SK-N-SH treated with all-trans-retinoic acid at 6 μM for 48 hours (cell line): ENCODE data around the gene TMEM178B.

Experiments
- ATAC-seq: fragments of 200-7000 bp; cut with Tn5 transposase; 3 replicates; pipeline ENCODE4 v1.9.1; 2020; ENCODE audit warnings: mild to moderate bottlenecking, moderate library complexity
- ARNTL ChIP-seq: fragments of 450-650 bp; formaldehyde crosslinking; IDR thresholded peaks from 2 replicates; pipeline ENCODE4 v1.5.0; 2020; ENCODE audit warnings: low read depth, mild to moderate bottlenecking, moderate library complexity, borderline replicate concordance
- BACH2 ChIP-seq: fragments of 250-450 bp; sonication (Bioruptor Pico); IDR thresholded peaks from 2 replicates; pipeline ENCODE4 v1.9.0; 2021; ENCODE audit warnings: mild to moderate bottlenecking, borderline replicate concordance
- CSDC2 ChIP-seq: fragments of 250-450 bp; sonication (Bioruptor Pico); IDR thresholded peaks from 2 replicates; pipeline ENCODE4 v1.5.0; 2020; ENCODE audit warnings: mild to moderate bottlenecking, moderate library complexity
- CSRNP3 ChIP-seq: fragments of 250-450 bp; sonication (Bioruptor Pico); IDR thresholded peaks from 2 replicates; pipeline ENCODE4 v1.5.1; 2021; ENCODE audit warnings: mild to moderate bottlenecking, moderate library complexity
- ESRRG ChIP-seq: fragments of 250-450 bp; sonication (Bioruptor Pico); IDR thresholded peaks from 2 replicates; pipeline ENCODE4 v1.6.1; 2021; ENCODE audit warnings: mild to moderate bottlenecking
- GLIS3 ChIP-seq: fragments of 250-450 bp; sonication (Bioruptor Pico); IDR thresholded peaks from 2 replicates; pipeline ENCODE4 v1.5.0; 2020; ENCODE audit warnings: mild to moderate bottlenecking, moderate library complexity
- ISL1 ChIP-seq: fragments of 250-450 bp; sonication (Bioruptor Pico); IDR thresholded peaks from 2 replicates; pipeline ENCODE4 v2.1.2; 2022; ENCODE audit warnings: mild to moderate bottlenecking, moderate library complexity
- OSR1 ChIP-seq: fragments of 250-450 bp; sonication (Bioruptor Pico); IDR thresholded peaks from 2 replicates; pipeline ENCODE4 v1.8.0; 2022; ENCODE audit warnings: moderate library complexity, mild to moderate bottlenecking, inconsistent platforms
- PATZ1 ChIP-seq: fragments of 250-450 bp; sonication (Bioruptor Pico); IDR thresholded peaks from 2 replicates; pipeline ENCODE4 v1.8.0; 2020; ENCODE audit warnings: mild to moderate bottlenecking, moderate library complexity, borderline replicate concordance
- POU6F1 ChIP-seq: fragments of 250-450 bp; sonication (Bioruptor Pico); IDR thresholded peaks from 2 replicates; pipeline ENCODE4 v1.8.0; 2021; ENCODE audit warnings: low read depth, mild to moderate bottlenecking, moderate library complexity, borderline replicate concordance
- PPARA ChIP-seq: fragments of 250-450 bp; sonication (Bioruptor Pico); IDR thresholded peaks from 2 replicates; pipeline ENCODE4 v1.5.0; 2020; ENCODE audit warnings: mild to moderate bottlenecking, borderline replicate concordance
- RARB ChIP-seq: fragments of 250-450 bp; sonication (Bioruptor Pico); IDR thresholded peaks from 2 replicates; pipeline ENCODE4 v1.8.0; 2021; ENCODE audit warnings: mild to moderate bottlenecking, moderate library complexity
- SNAI2 ChIP-seq: fragments of 250-450 bp; sonication (Bioruptor Pico); IDR thresholded peaks from 2 replicates; pipeline ENCODE4 v1.5.0; 2020; ENCODE audit warnings: mild to moderate bottlenecking, moderate library complexity
- TOX ChIP-seq: fragments of 250-450 bp; sonication (Bioruptor Pico); IDR thresholded peaks from 2 replicates; pipeline ENCODE4 v1.8.0; 2021; ENCODE audit warnings: mild to moderate bottlenecking, moderate library complexity, borderline replicate concordance
- ZC3H10 ChIP-seq: fragments of 250-450 bp; sonication (Bioruptor Pico); IDR thresholded peaks from 2 replicates; pipeline ENCODE4 v1.5.1; 2021; ENCODE audit warnings: mild to moderate bottlenecking, moderate library complexity
- ZFP3 ChIP-seq: fragments of 250-450 bp; sonication (Bioruptor Pico); IDR thresholded peaks from 2 replicates; pipeline ENCODE4 v1.5.0; 2020; ENCODE audit warnings: mild to moderate bottlenecking, moderate library complexity
- ZFP30 ChIP-seq: fragments of 450-650 bp; formaldehyde crosslinking; IDR thresholded peaks from 2 replicates; pipeline ENCODE4 v1.5.0; 2022; ENCODE audit warnings: mild to moderate bottlenecking, moderate library complexity
- ZNF565 ChIP-seq: fragments of 450-650 bp; formaldehyde crosslinking; conservative IDR thresholded peaks from 2 replicates; pipeline ENCODE4 v1.5.0; 2020; ENCODE audit warnings: low read depth, mild to moderate bottlenecking, moderate library complexity
- ZNF70 ChIP-seq: fragments of 450-650 bp; formaldehyde crosslinking; IDR thresholded peaks from 2 replicates; pipeline ENCODE4 v1.5.0; 2020; ENCODE audit warnings: mild to moderate bottlenecking, moderate library complexity
- ZNF8 ChIP-seq: fragments of 450-650 bp; formaldehyde crosslinking; IDR thresholded peaks from 2 replicates; pipeline ENCODE4 v1.5.0; 2020; ENCODE audit warnings: mild to moderate bottlenecking, moderate library complexity
- TF ChIP-seq, protein P1 (sequence below): fragments of 250-450 bp; sonication (Bioruptor Pico); IDR thresholded peaks from 2 replicates; pipeline ENCODE4 v1.5.1; 2020; ENCODE audit warnings: low read depth, mild to moderate bottlenecking, moderate library complexity
- TF ChIP-seq, protein P2 (sequence below): fragments of 250-450 bp; sonication (Bioruptor Pico); IDR thresholded peaks from 2 replicates; pipeline ENCODE4 v1.5.0; 2020; ENCODE audit warnings: mild to moderate bottlenecking, moderate library complexity

TMEM178B gene

GRCh38 chr7:141291541-141291940 is 217.7 kb downstream of the TMEM178B start:
- no peak for ATAC-seq
- TF ChIP-seq ZNF70 (CRISPR knock-in tag) (no peak), OSR1 (CRISPR knock-in tag) (no peak), ARNTL (CRISPR knock-in tag) (no peak), ZC3H10 (CRISPR knock-in tag) (no peak), BACH2 (CRISPR knock-in tag) (no peak), PPARA (CRISPR knock-in tag) (no peak), ZFP3 (CRISPR knock-in tag) (no peak), POU6F1 (CRISPR knock-in tag) (no peak), RARB (CRISPR knock-in tag) (no peak), ISL1 (CRISPR knock-in tag) (no peak), ESRRG (CRISPR knock-in tag) (no peak), PATZ1 (CRISPR knock-in tag) (no peak), CSDC2 (CRISPR knock-in tag) (no peak), ZFP30 (CRISPR knock-in tag) (no peak), SNAI2 (CRISPR knock-in tag) (no peak), CSRNP3 (no peak), GLIS3 (CRISPR knock-in tag) (no peak)

DNA sequence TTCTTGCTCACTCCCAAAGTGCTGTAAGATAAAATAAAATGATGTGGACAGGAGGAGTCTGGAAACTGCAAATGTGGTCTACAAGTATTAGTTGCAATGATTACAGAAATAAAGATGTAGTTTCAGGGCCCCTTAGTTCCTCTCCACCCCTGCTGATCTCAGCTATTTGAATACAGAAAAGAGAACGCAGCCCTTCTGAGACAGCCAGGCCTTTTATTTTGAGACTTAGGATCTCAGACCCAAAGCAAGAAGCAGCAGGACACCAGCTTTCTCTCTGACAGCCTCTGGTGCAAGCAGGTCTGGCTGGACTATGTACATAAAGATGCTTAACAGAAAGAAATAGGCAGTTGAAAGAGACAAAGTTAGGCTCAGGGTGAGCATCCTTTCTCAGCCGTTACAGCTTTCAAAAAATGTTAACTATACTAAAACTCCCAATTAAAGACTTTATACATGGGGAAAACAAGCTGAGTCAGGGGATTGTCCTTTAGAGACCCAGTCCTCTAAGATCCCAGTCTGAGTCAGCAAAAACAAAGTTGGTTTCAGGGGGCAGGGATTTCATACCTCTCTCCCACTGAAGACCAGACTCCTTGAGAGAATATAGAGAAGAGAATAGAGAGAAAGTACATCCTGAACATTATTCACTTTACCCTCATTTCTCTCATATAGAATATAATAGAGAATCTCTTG is 220.4 kb downstream of the TMEM178B start:
- no peak for ATAC-seq
- TF ChIP-seq PATZ1 (CRISPR knock-in tag) (no peak), ZFP30 (CRISPR knock-in tag) (no peak), PPARA (CRISPR knock-in tag) (no peak), OSR1 (CRISPR knock-in tag) (no peak), RARB (CRISPR knock-in tag) (no peak), ZNF8 (no peak)
- TF ChIP-seq, protein P1, sequence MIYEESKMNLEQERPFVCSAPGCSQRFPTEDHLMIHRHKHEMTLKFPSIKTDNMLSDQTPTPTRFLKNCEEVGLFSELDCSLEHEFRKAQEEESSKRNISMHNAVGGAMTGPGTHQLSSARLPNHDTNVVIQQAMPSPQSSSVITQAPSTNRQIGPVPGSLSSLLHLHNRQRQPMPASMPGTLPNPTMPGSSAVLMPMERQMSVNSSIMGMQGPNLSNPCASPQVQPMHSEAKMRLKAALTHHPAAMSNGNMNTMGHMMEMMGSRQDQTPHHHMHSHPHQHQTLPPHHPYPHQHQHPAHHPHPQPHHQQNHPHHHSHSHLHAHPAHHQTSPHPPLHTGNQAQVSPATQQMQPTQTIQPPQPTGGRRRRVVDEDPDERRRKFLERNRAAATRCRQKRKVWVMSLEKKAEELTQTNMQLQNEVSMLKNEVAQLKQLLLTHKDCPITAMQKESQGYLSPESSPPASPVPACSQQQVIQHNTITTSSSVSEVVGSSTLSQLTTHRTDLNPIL (CRISPR knock-in tag) = no peak

DNA sequence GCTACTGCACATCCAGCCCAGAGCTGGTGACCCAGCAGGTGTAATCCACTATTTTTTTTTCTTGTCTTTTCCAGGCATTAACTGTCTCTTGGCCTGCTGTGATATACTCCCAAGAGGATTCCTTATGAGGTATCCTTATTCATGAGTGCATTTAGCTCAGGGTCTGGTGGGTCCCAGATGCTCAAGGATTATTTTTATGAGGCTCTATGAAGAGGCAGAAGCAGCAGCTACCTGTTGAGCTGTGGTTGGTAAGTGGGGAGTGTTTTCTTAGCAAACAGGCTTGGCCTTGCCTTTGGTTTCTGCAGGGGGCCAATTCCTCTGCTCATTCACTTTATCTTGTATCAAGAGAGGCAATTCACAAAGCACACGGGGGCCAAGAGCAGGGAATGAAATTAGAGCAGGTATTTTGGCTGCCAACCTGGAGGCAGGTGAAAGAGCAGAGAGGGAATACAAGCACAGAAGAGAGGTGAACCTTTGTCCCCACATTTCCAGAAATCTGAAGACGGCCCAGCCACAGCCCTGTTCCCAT is 221.6 kb downstream of the TMEM178B start:
- no peak for ATAC-seq
- TF ChIP-seq SNAI2 (CRISPR knock-in tag) (no peak), ARNTL (CRISPR knock-in tag) (no peak), OSR1 (CRISPR knock-in tag) (no peak), RARB (CRISPR knock-in tag) (no peak), ZNF8 (no peak), PPARA (CRISPR knock-in tag) (no peak), PATZ1 (CRISPR knock-in tag) (no peak), ESRRG (CRISPR knock-in tag) (no peak), ZNF565 (CRISPR knock-in tag) (no peak), BACH2 (CRISPR knock-in tag) (no peak), TOX (no peak), ZNF70 (CRISPR knock-in tag) (no peak), CSDC2 (CRISPR knock-in tag) (no peak), ISL1 (CRISPR knock-in tag) (no peak), ZFP3 (CRISPR knock-in tag) (no peak)
- TF ChIP-seq, protein P2, sequence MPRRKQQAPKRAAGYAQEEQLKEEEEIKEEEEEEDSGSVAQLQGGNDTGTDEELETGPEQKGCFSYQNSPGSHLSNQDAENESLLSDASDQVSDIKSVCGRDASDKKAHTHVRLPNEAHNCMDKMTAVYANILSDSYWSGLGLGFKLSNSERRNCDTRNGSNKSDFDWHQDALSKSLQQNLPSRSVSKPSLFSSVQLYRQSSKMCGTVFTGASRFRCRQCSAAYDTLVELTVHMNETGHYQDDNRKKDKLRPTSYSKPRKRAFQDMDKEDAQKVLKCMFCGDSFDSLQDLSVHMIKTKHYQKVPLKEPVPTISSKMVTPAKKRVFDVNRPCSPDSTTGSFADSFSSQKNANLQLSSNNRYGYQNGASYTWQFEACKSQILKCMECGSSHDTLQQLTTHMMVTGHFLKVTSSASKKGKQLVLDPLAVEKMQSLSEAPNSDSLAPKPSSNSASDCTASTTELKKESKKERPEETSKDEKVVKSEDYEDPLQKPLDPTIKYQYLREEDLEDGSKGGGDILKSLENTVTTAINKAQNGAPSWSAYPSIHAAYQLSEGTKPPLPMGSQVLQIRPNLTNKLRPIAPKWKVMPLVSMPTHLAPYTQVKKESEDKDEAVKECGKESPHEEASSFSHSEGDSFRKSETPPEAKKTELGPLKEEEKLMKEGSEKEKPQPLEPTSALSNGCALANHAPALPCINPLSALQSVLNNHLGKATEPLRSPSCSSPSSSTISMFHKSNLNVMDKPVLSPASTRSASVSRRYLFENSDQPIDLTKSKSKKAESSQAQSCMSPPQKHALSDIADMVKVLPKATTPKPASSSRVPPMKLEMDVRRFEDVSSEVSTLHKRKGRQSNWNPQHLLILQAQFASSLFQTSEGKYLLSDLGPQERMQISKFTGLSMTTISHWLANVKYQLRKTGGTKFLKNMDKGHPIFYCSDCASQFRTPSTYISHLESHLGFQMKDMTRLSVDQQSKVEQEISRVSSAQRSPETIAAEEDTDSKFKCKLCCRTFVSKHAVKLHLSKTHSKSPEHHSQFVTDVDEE = no peak
